OCI-LY1 (cell line): ENCODE data around the gene REC8.

Experiments used
- H2AFZ ChIP-seq: fragments of 200-600 bp; sonication (generic), shearing (Covaris generic); 2 replicates; pipeline ENCODE4 v1.6.0; 2014; ENCODE audit warnings: antibody characterized with exemption, mild to moderate bottlenecking, low read length
- H3F3A ChIP-seq: fragments of 200-600 bp; sonication (generic), shearing (Covaris generic); 2 replicates; pipeline ENCODE4 v1.6.0; 2014; ENCODE audit warnings: mild to moderate bottlenecking, antibody characterized with exemption, low read length, moderate library complexity; ENCODE audit not compliant: insufficient read depth
- H3K27ac ChIP-seq: fragments of 200-600 bp; sonication (generic); 2 replicates; pipeline ENCODE4 v1.5.1; 2014; ENCODE audit warnings: low read length, mixed run types, mild to moderate bottlenecking, low read depth; ENCODE audit not compliant: poor library complexity, severe bottlenecking
- H3K27me3 ChIP-seq: fragments of 200-600 bp; sonication (generic); 2 replicates; pipeline ENCODE4 v1.6.0; 2014; ENCODE audit warnings: antibody characterized with exemption, mild to moderate bottlenecking, low read length, moderate library complexity; ENCODE audit not compliant: insufficient read depth
- H3K36me3 ChIP-seq: fragments of 200-600 bp; sonication (generic); 2 replicates; pipeline ENCODE4 v1.6.1; 2014; ENCODE audit warnings: mild to moderate bottlenecking, antibody characterized with exemption, low read length, moderate library complexity, mixed read lengths; ENCODE audit not compliant: insufficient read depth
- H3K4me1 ChIP-seq: fragments of 200-600 bp; sonication (generic); 2 replicates; pipeline ENCODE4 v1.5.1; 2014; ENCODE audit warnings: mild to moderate bottlenecking, low read length, moderate library complexity; ENCODE audit not compliant: insufficient read depth, severe bottlenecking
- H3K4me2 ChIP-seq: fragments of 200-600 bp; sonication (generic), shearing (Covaris generic); 2 replicates; pipeline ENCODE4 v1.6.1; 2014; ENCODE audit warnings: low read length
- H3K4me3 ChIP-seq: fragments of 200-600 bp; sonication (generic); 2 replicates; pipeline ENCODE4 v1.5.1; 2014; ENCODE audit warnings: low read length, low read depth, mild to moderate bottlenecking, mixed read lengths; ENCODE audit not compliant: poor library complexity, severe bottlenecking
- H3K79me2 ChIP-seq: fragments of 200-600 bp; shearing (Covaris generic); 2 replicates; pipeline ENCODE4 v1.6.1; 2016; ENCODE audit warnings: mixed run types, low read length, mixed read lengths; ENCODE audit not compliant: insufficient read depth
- H3K9ac ChIP-seq: fragments of 200-600 bp; sonication (generic), shearing (Covaris generic); 2 replicates; pipeline ENCODE4 v1.6.1; 2014; ENCODE audit warnings: mild to moderate bottlenecking, low read length, mixed read lengths
- H3K9me2 ChIP-seq: fragments of 200-600 bp; sonication (generic), shearing (Covaris generic); 2 replicates; pipeline ENCODE4 v1.6.1; 2014; ENCODE audit warnings: low read depth, mild to moderate bottlenecking, low read length, mixed read lengths
- H3K9me3 ChIP-seq: fragments of 200-600 bp; shearing (Covaris generic); 2 replicates; pipeline ENCODE4 v1.6.1; 2014; ENCODE audit warnings: low read length, mixed read lengths
- H4K20me1 ChIP-seq: fragments of 200-600 bp; sonication (generic), shearing (Covaris generic); 2 replicates; pipeline ENCODE4 v1.6.0; 2016; ENCODE audit warnings: mild to moderate bottlenecking, low read length; ENCODE audit not compliant: insufficient read depth
- EZH2 ChIP-seq: fragments of 200-600 bp; sonication (generic), shearing (Covaris generic); IDR thresholded peaks from 2 replicates; pipeline ENCODE4 v1.8.0; 2017; ENCODE audit warnings: borderline replicate concordance, mixed run types, mild to moderate bottlenecking, antibody characterized with exemption, low read length, moderate library complexity, mixed read lengths
- TF ChIP-seq, protein P1 (sequence below): fragments of 200-600 bp; sonication (generic), shearing (Covaris generic); IDR thresholded peaks from 2 replicates; pipeline ENCODE4 v1.5.1; 2017; ENCODE audit warnings: mild to moderate bottlenecking, antibody characterized with exemption, low read length, moderate library complexity, mixed read lengths

The REC8 gene

GRCh38 chr14:24136684-24137528, 35.0 kb upstream of the REC8 start:
- Histone ChIP-seq H3K79me2 (peaks cover 14% of the 10 kb centered on the region), H3K4me3 (peak overlapping the region; percentile 98), H3K4me1 (peaks cover 42% of the 10 kb centered on the region), H3K27ac (peak overlapping the region; percentile 48), H4K20me1 (no peaks in the 10 kb centered on the region), H3K4me2 (peak overlapping the region; percentile 78), H3K36me3 (peaks cover 28% of the 10 kb centered on the region), H3K27me3 (no peaks in the 10 kb centered on the region), H3K9me2 (no peaks in the 10 kb centered on the region), H3K9ac (peak overlapping the region; percentile 94), H3F3A (no peaks in the 10 kb centered on the region), H3K9me3 (no peaks in the 10 kb centered on the region), H2AFZ (no peak overlapping the region)
- TF ChIP-seq, protein P1, sequence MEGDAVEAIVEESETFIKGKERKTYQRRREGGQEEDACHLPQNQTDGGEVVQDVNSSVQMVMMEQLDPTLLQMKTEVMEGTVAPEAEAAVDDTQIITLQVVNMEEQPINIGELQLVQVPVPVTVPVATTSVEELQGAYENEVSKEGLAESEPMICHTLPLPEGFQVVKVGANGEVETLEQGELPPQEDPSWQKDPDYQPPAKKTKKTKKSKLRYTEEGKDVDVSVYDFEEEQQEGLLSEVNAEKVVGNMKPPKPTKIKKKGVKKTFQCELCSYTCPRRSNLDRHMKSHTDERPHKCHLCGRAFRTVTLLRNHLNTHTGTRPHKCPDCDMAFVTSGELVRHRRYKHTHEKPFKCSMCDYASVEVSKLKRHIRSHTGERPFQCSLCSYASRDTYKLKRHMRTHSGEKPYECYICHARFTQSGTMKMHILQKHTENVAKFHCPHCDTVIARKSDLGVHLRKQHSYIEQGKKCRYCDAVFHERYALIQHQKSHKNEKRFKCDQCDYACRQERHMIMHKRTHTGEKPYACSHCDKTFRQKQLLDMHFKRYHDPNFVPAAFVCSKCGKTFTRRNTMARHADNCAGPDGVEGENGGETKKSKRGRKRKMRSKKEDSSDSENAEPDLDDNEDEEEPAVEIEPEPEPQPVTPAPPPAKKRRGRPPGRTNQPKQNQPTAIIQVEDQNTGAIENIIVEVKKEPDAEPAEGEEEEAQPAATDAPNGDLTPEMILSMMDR = no peak
- no peak for TF ChIP-seq EZH2

- Histone ChIP-seq H4K20me1 (no peaks in the 10 kb centered on the region), H3K4me1 (peaks cover 38% of the 10 kb centered on the region), H3K9me2 (no peaks in the 10 kb centered on the region), H3F3A (no peaks in the 10 kb centered on the region), H3K4me2 (peak overlapping the region; percentile 78; the same call in 1 of the 2 replicates), H3K27ac (peak overlapping the region; percentile 48), H3K27me3 (no peaks in the 10 kb centered on the region), H3K4me3 (no peak overlapping the region), H3K36me3 (peaks cover 31% of the 10 kb centered on the region), H3K79me2 (peaks cover 14% of the 10 kb centered on the region), H2AFZ (no peak overlapping the region), H3K9ac (no peak overlapping the region; the same call in 1 of the 2 replicates), H3K9me3 (no peaks in the 10 kb centered on the region)
- TF ChIP-seq, protein P1 = no peak
- no peak for TF ChIP-seq EZH2
Observed at GRCh38 chr14:24137529-24138395, 34.1 kb upstream of the REC8 start.

DNA sequence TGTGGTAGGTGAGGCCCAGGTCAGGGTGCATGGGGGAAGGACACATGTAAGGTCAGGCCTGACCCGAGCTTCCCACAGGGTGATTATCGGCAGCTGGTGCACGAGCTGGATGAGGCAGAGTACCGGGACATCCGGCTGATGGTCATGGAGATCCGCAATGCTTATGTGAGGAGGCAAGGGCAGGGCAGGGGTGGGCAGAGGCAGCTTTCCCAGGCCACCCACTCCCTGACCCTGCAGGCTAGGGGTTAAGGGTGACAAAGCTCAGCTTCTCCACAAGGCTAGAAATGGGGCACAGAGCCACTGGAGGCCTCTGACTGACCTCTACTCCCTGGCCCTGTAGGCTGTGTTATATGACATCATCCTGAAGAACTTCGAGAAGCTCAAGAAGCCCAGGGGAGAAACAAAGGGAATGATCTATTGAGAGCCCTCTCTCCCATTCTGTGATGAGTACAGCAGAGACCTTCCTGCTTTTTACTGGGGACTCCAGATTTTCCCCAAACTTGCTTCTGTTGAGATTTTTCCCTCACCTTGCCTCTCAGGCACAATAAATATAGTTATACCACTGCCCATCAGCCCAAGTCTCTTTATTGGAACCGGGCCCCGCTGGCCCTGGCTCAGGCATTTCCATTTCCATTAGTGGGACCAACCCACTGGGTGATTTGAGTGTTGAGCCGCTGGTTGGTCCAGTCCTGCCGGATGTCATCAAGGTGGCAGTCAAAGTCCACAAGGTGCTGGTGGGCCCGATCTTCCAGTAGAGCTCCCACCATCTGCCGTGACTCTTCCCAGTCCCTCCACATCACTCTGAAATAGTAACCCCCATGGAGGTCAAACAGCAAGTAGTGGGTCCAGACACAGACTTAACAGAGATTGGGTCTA, 33.2 kb upstream of the REC8 start:
- peaks cover 39% of the 10 kb centered on the region for H3K36me3 ChIP-seq

More for the DNA sequence above, 33.2 kb upstream of the REC8 start:
- Histone ChIP-seq H3K79me2 (peaks cover 14% of the 10 kb centered on the region), H4K20me1 (no peaks in the 10 kb centered on the region), H3K4me3 (no peak overlapping the region), H3F3A (no peaks in the 10 kb centered on the region), H3K9me3 (no peaks in the 10 kb centered on the region), H3K9ac (no peak overlapping the region), H2AFZ (no peak overlapping the region), H3K4me2 (peak overlapping the region; percentile 75; the same call in 1 of the 2 replicates), H3K9me2 (no peaks in the 10 kb centered on the region), H3K27ac (no peak overlapping the region), H3K4me1 (peaks cover 37% of the 10 kb centered on the region), H3K27me3 (no peaks in the 10 kb centered on the region)
- TF ChIP-seq EZH2 = no peak
- TF ChIP-seq, protein P1 = no peak
